Endothelial cell of umbilical vein (primary cell): ENCODE results near the gene G0S2. TPM values are rescaled to one million over a fixed set of nuclear protein-coding genes. Genes with fewer than 3 reads are reported as not detected.

Source experiments
- BruUV-seq: library from RNA; stranded (reverse); fragments of 400-500 nt; replicated peaks from 2 replicates; lab custom pipeline; 2021; lab: Mats Ljungman, UMichigan
- CTCF ChIA-PET: fragments of 300-600, 350-600 bp; sonication (Branson Sonifier 250); formaldehyde crosslinking; loops from one replicate; lab custom pipeline; 2021; ENCODE audit warnings: antibody characterized with exemption, inconsistent platforms; lab: Charles Lee
- POLR2A ChIA-PET: fragments of 300-600, 350-600 bp; sonication (Branson Sonifier 250); formaldehyde crosslinking; loops from one replicate; lab custom pipeline; 2021; ENCODE audit warnings: antibody characterized with exemption, inconsistent platforms; lab: Charles Lee
- DNase-seq: peaks from one replicate; pipeline ENCODE4 v3.0.0-alpha.2; 2011; ENCODE audit warnings: low read depth, low spot score
- FAIRE-seq: peaks from 2 replicates; lab custom pipeline; 2011; peaks lifted over from hg19 to GRCh38; lab: Jason Lieb, UNC
- H2AFZ ChIP-seq: 2 replicates; pipeline ENCODE4 v1.6.0; 2012; ENCODE audit warnings: low read depth, low read length, control low read depth, inconsistent platforms
- H3K27ac ChIP-seq: 2 replicates; pipeline ENCODE4 v1.5.1; 2011; ENCODE audit warnings: low read depth, mild to moderate bottlenecking, control low read depth, low read length, moderate library complexity; ENCODE audit not compliant: insufficient read depth
- H3K27me3 ChIP-seq, 2 experiments: 2 replicates each; pipeline versions ENCODE4 v1.6.0 to v1.6.1; 2011; ENCODE audit warnings: low read length in 2 of 2, mixed read lengths in 1 of 2; ENCODE audit not compliant: control insufficient read depth in 2 of 2, insufficient read depth in 2 of 2
- H3K36me3 ChIP-seq, 2 experiments: 2 replicates in 1 of 2; 3 replicates in 1 of 2; pipeline ENCODE4 v1.5.1; 2011; ENCODE audit warnings: low read length in 2 of 2, mild to moderate bottlenecking in 1 of 2, moderate library complexity in 1 of 2; ENCODE audit not compliant: control insufficient read depth in 2 of 2, insufficient read depth in 2 of 2; ENCODE audit errors: extremely low read depth in 1 of 2
- H3K4me1 ChIP-seq: 3 replicates; pipeline ENCODE4 v1.5.1; 2011; ENCODE audit warnings: mild to moderate bottlenecking, low read length; ENCODE audit not compliant: control insufficient read depth, insufficient read depth; ENCODE audit errors: extremely low read depth
- H3K4me2 ChIP-seq: 2 replicates; pipeline ENCODE4 v1.6.1; 2011; ENCODE audit warnings: low read length, control low read depth, mixed read lengths; ENCODE audit not compliant: insufficient read depth
- H3K4me3 ChIP-seq, 3 experiments: fragments of 200-600 bp in 1 of 3; sonication (generic), shearing (Covaris generic) in 1 of 3; replicated peaks in 1 of 3; 2 replicates each; pipeline ENCODE4 v1.5.1; 2011 to 2016; ENCODE audit warnings: control low read depth in 3 of 3, low read length in 3 of 3, mild to moderate bottlenecking in 2 of 3, inconsistent platforms in 1 of 3, low read depth in 1 of 3, moderate library complexity in 1 of 3; ENCODE audit not compliant: insufficient read depth in 1 of 3
- H3K79me2 ChIP-seq: 2 replicates; pipeline ENCODE4 v1.6.0; 2012; ENCODE audit warnings: low read length, inconsistent platforms; ENCODE audit not compliant: control insufficient read depth, insufficient read depth
- H3K9ac ChIP-seq: replicated peaks from 2 replicates; pipeline ENCODE3; 2011; ENCODE audit warnings: low read length, control low read depth; ENCODE audit not compliant: insufficient read depth; ENCODE audit errors: extremely low read depth
- H3K9me1 ChIP-seq: replicated peaks from 3 replicates; pipeline ENCODE4 v1.6.0; 2011; ENCODE audit warnings: mild to moderate bottlenecking, low read length; ENCODE audit not compliant: control insufficient read depth, insufficient read depth; ENCODE audit errors: extremely low read depth
- H3K9me3 ChIP-seq: replicated peaks from 2 replicates; pipeline ENCODE4 v1.5.1; 2012; ENCODE audit warnings: low read length, inconsistent platforms; ENCODE audit not compliant: control insufficient read depth, insufficient read depth
- H4K20me1 ChIP-seq: replicated peaks from 2 replicates; pipeline ENCODE3; 2011; ENCODE audit warnings: mild to moderate bottlenecking, low read length; ENCODE audit not compliant: control insufficient read depth, insufficient read depth; ENCODE audit errors: extremely low read depth
- FOS ChIP-seq: IDR thresholded peaks from 2 replicates; pipeline ENCODE4 v1.6.1; 2011; ENCODE audit warnings: mild to moderate bottlenecking, low read length, moderate library complexity, borderline replicate concordance; ENCODE audit not compliant: insufficient read depth
- JUN ChIP-seq: IDR thresholded peaks from 2 replicates; pipeline ENCODE4 v1.6.1; 2011; ENCODE audit warnings: borderline replicate concordance, low read depth; ENCODE audit not compliant: insufficient read length, insufficient read depth
- POLR2A ChIP-seq: IDR thresholded peaks from 2 replicates; pipeline ENCODE4 v1.6.1; 2012; ENCODE audit warnings: low read depth, mild to moderate bottlenecking, control low read depth, low read length
- POLR2AphosphoS5 ChIP-seq: IDR thresholded peaks from 2 replicates; pipeline ENCODE4 v1.6.1; 2012; ENCODE audit warnings: low read depth, mild to moderate bottlenecking, control low read depth, low read length, moderate library complexity; ENCODE audit not compliant: insufficient read depth
- dilution Hi-C: fragments of 300-500 bp; cut with MboI; formaldehyde crosslinking; loops from one replicate; pipeline ENCODE4 v1.15.0; 2019; ENCODE audit warnings: low sequenced_read_pairs; ENCODE audit not compliant: extremely low pct_ligation_motif_present
- intact Hi-C: fragments of 100-400 bp; cut with micrococcal nuclease; formaldehyde crosslinking; loops from one replicate; pipeline ENCODE4 v1.10.0; 2022
- polyA plus RNA-seq, 4 experiments: library from polyadenylated mRNA; depleted of rRNA in 3 of 4; stranded (reverse) in 3 of 4; unstranded in 1 of 4; fragments of >200 nt; gene quantifications; 2 replicates each; pipeline versions ENCODE4 v1.2.1 to v1.2.3, GENCODE V29; 2011 to 2012; ENCODE audit warnings: missing spikeins in 1 of 4
- total RNA-seq: library from RNA; stranded (reverse); gene quantifications from 2 replicates; pipeline ENCODE4 v1.2.3, GENCODE V29; 2021
- TF ChIP-seq, protein P1 (sequence below): IDR thresholded peaks from 2 replicates; pipeline ENCODE4 v1.6.1; 2011; ENCODE audit not compliant: insufficient read depth, insufficient read length
- TF ChIP-seq, protein P2 (sequence below), 2 donors: IDR thresholded peaks; 1 replicate in 1 of 2; 2 replicates in 1 of 2; pipeline ENCODE4 v1.5.1; 2011; ENCODE audit warnings: low read length in 2 of 2, mild to moderate bottlenecking in 2 of 2, moderate library complexity in 2 of 2, control low read depth in 1 of 2, inconsistent platforms in 1 of 2, low read depth in 1 of 2; ENCODE audit not compliant: insufficient read depth in 1 of 2; ENCODE audit errors: extremely low read depth in 1 of 2

Gene G0S2
- total and polyA plus RNA-seq, 2 donors (not counting 3 experiments of a cell fraction or from before 2014, with no cell fraction given), result 0.91 to 1.9 TPM

DNA sequence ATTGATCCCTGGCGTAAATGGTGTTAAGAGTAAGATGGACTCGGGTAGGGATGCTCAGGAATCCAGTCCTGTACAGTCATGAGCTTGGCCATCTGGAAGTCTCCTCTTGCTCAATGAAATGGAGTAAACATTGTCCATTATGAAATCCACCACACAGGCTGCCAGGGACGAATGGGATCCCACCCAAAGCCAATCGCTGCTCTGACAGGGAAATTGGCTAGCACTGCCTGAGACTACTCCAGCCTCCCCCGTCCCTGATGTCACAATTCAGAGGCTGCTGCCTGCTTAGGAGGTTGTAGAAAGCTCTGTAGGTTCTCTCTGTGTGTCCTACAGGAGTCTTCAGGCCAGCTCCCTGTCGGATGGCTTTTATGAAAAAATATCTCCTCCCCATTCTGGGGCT is 29.4 kb downstream of the G0S2 start, which contains the start of gene HSD11B1:
Gene HSD11B1, plus strand, starts transcription at position 263 of the 400 bp plus-strand sequence. Its CDS starts 97 bp downstream, at position 360.
- Histone ChIP-seq H3K9me3 (no peaks in the 10 kb centered on the region), H4K20me1 (no peaks in the 10 kb centered on the region), H3K4me2 (no peak within 1 kb of the TSS), H3K9ac (no peak within 1 kb of the TSS), H2AFZ (no peak within 1 kb of the TSS), H3K4me1 (peaks cover 5% of the 10 kb centered on the region), H3K36me3 (no peaks in the 10 kb centered on the region), H3K9me1 (no peaks in the 10 kb centered on the region), H3K4me3 (no peak within 1 kb of the TSS), H3K27me3 (peaks cover 0 to 2% of the 10 kb centered on the region in 2 experiments), H3K27ac (no peak within 1 kb of the TSS), H3K79me2 (no peaks in the 10 kb centered on the region)
- DNase-seq (no peak), FAIRE-seq (no peak)
- ChIA-PET POLR2A (no interaction called here), CTCF (interaction anchor here (0.6 kb wide), 1 partner anchor 1225 kb away, joined by 3 read pairs; no protein-coding TSS in a partner anchor)
- dilution Hi-C loops (no loop called here), intact Hi-C loops (no loop called here)
- no TSS peak for BruUV-seq
- TF ChIP-seq, protein P1, sequence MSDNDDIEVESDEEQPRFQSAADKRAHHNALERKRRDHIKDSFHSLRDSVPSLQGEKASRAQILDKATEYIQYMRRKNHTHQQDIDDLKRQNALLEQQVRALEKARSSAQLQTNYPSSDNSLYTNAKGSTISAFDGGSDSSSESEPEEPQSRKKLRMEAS, result no peak
- TF ChIP-seq JUN (no peak), POLR2AphosphoS5 (no peak), POLR2A (no peak), FOS (no peak)
- TF ChIP-seq, protein P2, sequence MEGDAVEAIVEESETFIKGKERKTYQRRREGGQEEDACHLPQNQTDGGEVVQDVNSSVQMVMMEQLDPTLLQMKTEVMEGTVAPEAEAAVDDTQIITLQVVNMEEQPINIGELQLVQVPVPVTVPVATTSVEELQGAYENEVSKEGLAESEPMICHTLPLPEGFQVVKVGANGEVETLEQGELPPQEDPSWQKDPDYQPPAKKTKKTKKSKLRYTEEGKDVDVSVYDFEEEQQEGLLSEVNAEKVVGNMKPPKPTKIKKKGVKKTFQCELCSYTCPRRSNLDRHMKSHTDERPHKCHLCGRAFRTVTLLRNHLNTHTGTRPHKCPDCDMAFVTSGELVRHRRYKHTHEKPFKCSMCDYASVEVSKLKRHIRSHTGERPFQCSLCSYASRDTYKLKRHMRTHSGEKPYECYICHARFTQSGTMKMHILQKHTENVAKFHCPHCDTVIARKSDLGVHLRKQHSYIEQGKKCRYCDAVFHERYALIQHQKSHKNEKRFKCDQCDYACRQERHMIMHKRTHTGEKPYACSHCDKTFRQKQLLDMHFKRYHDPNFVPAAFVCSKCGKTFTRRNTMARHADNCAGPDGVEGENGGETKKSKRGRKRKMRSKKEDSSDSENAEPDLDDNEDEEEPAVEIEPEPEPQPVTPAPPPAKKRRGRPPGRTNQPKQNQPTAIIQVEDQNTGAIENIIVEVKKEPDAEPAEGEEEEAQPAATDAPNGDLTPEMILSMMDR (IDR thresholded peaks at IDR 0.05; ENCODE audit: extremely low read depth in 1 of 2, insufficient read depth in 1 of 2, low read depth in 1 of 2, low read length in 2 of 2), result no peak
